DMS153 (cell line): ENCODE results near the gene EVX2.

Experiments used
- DNase-seq: peaks from one replicate; lab custom pipeline; 2025; lab: John Stamatoyannopoulos, UW

EVX2 gene

GRCh38 chr2:176107731-176108181 lies 24.0 kb upstream of the EVX2 start:
- DNase-seq: no peak

GRCh38 chr2:176106581-176107539 lies 23.1 kb upstream of the EVX2 start, which contains the start of gene HOXD11:
HOXD11 (plus strand) TSS chr2:176107280; CDS start chr2:176107356, 76 bp downstream.
- peak; percentile 91 for DNase-seq

GRCh38 chr2:176105730-176106580 lies 22.2 kb upstream of the EVX2 start:
- DNase-seq: no peak

GRCh38 chr2:176105078-176105729 lies 21.4 kb upstream of the EVX2 start:
- DNase-seq: no peak

- DNase-seq: no peak
These were observed 20.7 kb upstream of the EVX2 start for GRCh38 chr2:176104316-176105077.

- no peak for DNase-seq
These were observed 20.1 kb upstream of the EVX2 start for GRCh38 chr2:176103742-176104315.

- no peak for DNase-seq
These were observed 19.4 kb upstream of the EVX2 start for GRCh38 chr2:176103194-176103593.

- DNase-seq: no peak
These were observed 18.6 kb upstream of the EVX2 start for GRCh38 chr2:176102309-176102866.

GRCh38 chr2:176101842-176102241 lies 18.1 kb upstream of the EVX2 start:
- DNase-seq: no peak

- DNase-seq: no peak
These were observed 17.6 kb upstream of the EVX2 start for GRCh38 chr2:176101216-176101830.

GRCh38 chr2:176100547-176101140 lies 16.9 kb upstream of the EVX2 start:
- no peak for DNase-seq

- DNase-seq: no peak
These were observed 16.2 kb upstream of the EVX2 start, which contains the start of gene HOXD12 for GRCh38 chr2:176099728-176100546. HOXD12 (plus strand) TSS chr2:176099795; CDS start chr2:176099802, 7 bp downstream.

- DNase-seq: no peak
These were observed 15.5 kb upstream of the EVX2 start for GRCh38 chr2:176099159-176099727.

- DNase-seq: no peak
These were observed 14.8 kb upstream of the EVX2 start for GRCh38 chr2:176098366-176099158.

GRCh38 chr2:176097820-176098365 lies 14.1 kb upstream of the EVX2 start:
- no peak for DNase-seq

- DNase-seq: peak; percentile 82
These were observed 13.4 kb upstream of the EVX2 start for GRCh38 chr2:176096986-176097819.
